ENCODE results near the gene ZFAND2A. TPM values are rescaled to one million over a fixed set of nuclear protein-coding genes. Genes with fewer than 3 reads are reported as not detected.

ZFAND2A gene
- total and polyA plus RNA-seq, 2 of the 8 experiments (the other 6 are each of a cell fraction or from before 2014, with no cell fraction given), result 16.6 to 20.3 TPM

DNA sequence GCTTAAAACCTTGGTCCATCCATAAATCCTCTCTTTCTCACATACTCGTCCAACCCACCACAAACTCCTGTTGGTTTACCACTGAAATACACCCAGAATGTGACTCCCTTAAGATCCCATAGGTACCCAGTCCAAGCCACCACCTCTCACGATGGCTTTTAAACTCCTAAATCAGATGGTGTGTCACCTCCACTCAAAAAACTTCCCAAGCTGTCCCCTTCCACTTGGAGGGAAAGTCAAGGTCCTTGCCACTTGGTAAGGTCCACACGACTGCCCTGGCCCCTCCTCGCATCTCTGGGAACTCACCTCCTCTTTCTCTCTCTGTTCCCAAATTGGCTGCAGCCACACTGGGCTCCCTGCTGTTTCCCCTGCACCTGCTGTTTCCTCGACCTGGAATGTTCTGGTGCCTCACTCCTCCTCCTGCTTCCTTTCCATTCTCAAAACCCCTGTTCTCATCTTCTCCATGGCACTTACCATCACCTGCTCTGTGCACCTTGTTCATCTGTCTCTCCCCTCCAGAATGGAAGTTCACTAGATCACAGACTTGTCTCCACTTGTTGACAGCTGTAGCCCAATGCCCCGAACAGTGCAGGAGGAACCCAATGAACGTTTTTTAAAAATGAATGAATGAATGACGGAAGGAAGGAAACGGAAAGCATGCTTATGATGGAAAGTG, 23.0 kb downstream of the ZFAND2A start:
- H3K27ac ChIP-seq (ENCODE audit: low read depth, low read length), result no peak overlapping the region
- peaks cover 0 to 6% (median 2%) of the 10 kb centered on the region in 4 experiments; a peak in 4 of 7 replicates for H3K4me1 ChIP-seq (replicated peaks in 1 of 4; ENCODE audit: control insufficient read depth in 3 of 4, insufficient read depth in 4 of 4, low read length in 3 of 4)
- H4K20me1 ChIP-seq (replicated peaks in 1 of 2; ENCODE audit: control insufficient read depth in 1 of 2, insufficient read depth in 2 of 2, low read length in 2 of 2), result peaks cover 0 to 3% of the 10 kb centered on the region in 2 experiments
- H4K5ac ChIP-seq (ENCODE audit: insufficient read length, low read depth, low read length), result no peak overlapping the region
- peaks cover 0 to 2% of the 10 kb centered on the region in 2 experiments; a peak in 1 of 4 replicates for H3K9me3 ChIP-seq (ENCODE audit: insufficient read depth in 2 of 2, low read depth in 1 of 2, low read length in 1 of 2)
- H3K4me2 ChIP-seq (ENCODE audit: insufficient read depth in 1 of 2, low read depth in 2 of 2, low read length in 2 of 2), result peak overlapping the region; percentile 63 to 92
- POLR2A ChIA-PET (ENCODE audit: partially characterized antibody), result interaction anchor here (0.6 to 2.4 kb wide), 5 partner anchors 13 to 300 kb away, joined by 3 to 15 read pairs (median 3); no protein-coding TSS in a partner anchor
- H3K56ac ChIP-seq (replicated peaks; ENCODE audit: insufficient read length, low read depth, low read length), result no peak overlapping the region
- no peak overlapping the region for H3K23ac ChIP-seq (ENCODE audit: insufficient read length)
- no peak overlapping the region for H2AFZ ChIP-seq (ENCODE audit: low read length)
- no peak overlapping the region for H2BK120ac ChIP-seq (replicated peaks; ENCODE audit: low read depth, low read length)
- H3K4me3 ChIP-seq (ENCODE audit: extremely low read depth in 1 of 4, insufficient read depth in 2 of 4, low read depth in 3 of 4, low read length in 4 of 4), result peak overlapping the region; percentile 50 to 76 (median 67); a peak in 7 of 8 replicates
- WGBS, 2 experiments (ENCODE audit: extremely low coverage in 1 of 2, insufficient coverage in 1 of 2, insufficient read length in 1 of 2, insufficient replicate concordance in 2 of 2, low coverage in 1 of 2, low lambda C conversion rate in 2 of 2, missing lambda C conversion rate in 1 of 2), result 38% methylated on average over 9 of the region's 9 CpGs; no CpG with 5 or more reads in 1 of the 2 experiments
- H3K27me3 ChIP-seq (replicated peaks in 1 of 4; ENCODE audit: control insufficient read depth in 3 of 4, extremely low read depth in 1 of 4, insufficient read depth in 3 of 4, low read length in 3 of 4), result no peaks in the 10 kb centered on the region
- no peak overlapping the region for H2BK12ac ChIP-seq (ENCODE audit: low read depth, low read length)
- H2AK5ac ChIP-seq (ENCODE audit: low read depth, low read length), result no peak overlapping the region; the same call in 1 of the 2 replicates
- H4K8ac ChIP-seq (ENCODE audit: extremely low read depth, insufficient read depth, low read length), result no peak overlapping the region
- no peak overlapping the region for H3K14ac ChIP-seq (ENCODE audit: insufficient read length)
- peaks cover 12% of the 10 kb centered on the region for H3K79me1 ChIP-seq (ENCODE audit: low read depth, low read length)
- H3K23me2 ChIP-seq (ENCODE audit: low read depth, low read length), result peaks cover 7% of the 10 kb centered on the region
- no peak overlapping the region for H4K91ac ChIP-seq (replicated peaks; ENCODE audit: insufficient read length, low read length)
- no peaks in the 10 kb centered on the region for H3K36me3 ChIP-seq (ENCODE audit: control insufficient read depth in 2 of 4, insufficient read depth in 4 of 4, low read length in 3 of 4)
- TF ChIP-seq KDM5A (IDR thresholded peaks at IDR 0.05; ENCODE audit: low read length) (no peak), POLR2A (IDR thresholded peaks at IDR 0.05; ENCODE audit: control extremely low read depth in 1 of 2, low read depth in 2 of 2, low read length in 2 of 2) (no peak), SIX5 (IDR thresholded peaks at IDR 0.05; ENCODE audit: low read depth, low read length) (no peak), SUZ12 (IDR thresholded peaks at IDR 0.05; ENCODE audit: low read length) (no peak), CHD2 (IDR thresholded peaks at IDR 0.05; ENCODE audit: low read length) (no peak), TEAD4 (IDR thresholded peaks at IDR 0.05; ENCODE audit: low read depth, low read length) (0 out of 2 replicates have a peak, but pooled peaks have one; percentile 20), BACH1 (IDR thresholded peaks at IDR 0.05; ENCODE audit: low read length) (no peak), GABPA (IDR thresholded peaks at IDR 0.05; ENCODE audit: borderline replicate concordance, insufficient read depth, low read length) (no peak), KDM1A (IDR thresholded peaks at IDR 0.05; ENCODE audit: borderline replicate concordance, low read length) (no peak), TCF12 (IDR thresholded peaks at IDR 0.05; ENCODE audit: low read depth, low read length) (0 out of 2 replicates have a peak, but pooled peaks have one; percentile 26), CEBPB (IDR thresholded peaks at IDR 0.05; ENCODE audit: low read depth, low read length) (no peak)
- TF ChIP-seq, protein P1, sequence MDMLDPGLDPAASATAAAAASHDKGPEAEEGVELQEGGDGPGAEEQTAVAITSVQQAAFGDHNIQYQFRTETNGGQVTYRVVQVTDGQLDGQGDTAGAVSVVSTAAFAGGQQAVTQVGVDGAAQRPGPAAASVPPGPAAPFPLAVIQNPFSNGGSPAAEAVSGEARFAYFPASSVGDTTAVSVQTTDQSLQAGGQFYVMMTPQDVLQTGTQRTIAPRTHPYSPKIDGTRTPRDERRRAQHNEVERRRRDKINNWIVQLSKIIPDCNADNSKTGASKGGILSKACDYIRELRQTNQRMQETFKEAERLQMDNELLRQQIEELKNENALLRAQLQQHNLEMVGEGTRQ (IDR thresholded peaks at IDR 0.05; ENCODE audit: low read length), result no peak
- CTCF ChIA-PET (ENCODE audit: partially characterized antibody), result interaction anchor here (0.6 to 5.1 kb wide), 9 partner anchors 11 to 1199 kb away, joined by 3 to 24 read pairs (median 3); no protein-coding TSS in a partner anchor
- H3K4ac ChIP-seq (replicated peaks; ENCODE audit: insufficient read length, low read depth, low read length), result no peak overlapping the region
- no peak overlapping the region for H2BK20ac ChIP-seq (ENCODE audit: low read length)
- H2BK5ac ChIP-seq (ENCODE audit: low read depth, low read length), result no peak overlapping the region
- no peak overlapping the region for H3K18ac ChIP-seq (ENCODE audit: extremely low read depth, low read length)
- peak in 1 of 2 experiments; percentile 52 for DNase-seq (ENCODE audit: low read depth in 1 of 2, low spot score in 2 of 2)
- H2BK15ac ChIP-seq (ENCODE audit: low read length), result no peak overlapping the region
- FAIRE-seq, result no peak
- H3K9ac ChIP-seq (replicated peaks in 1 of 4; ENCODE audit: extremely low read depth in 1 of 4, low read depth in 3 of 4, low read length in 3 of 4), result peak overlapping the region in 2 of 4 experiments; percentile 39 to 74; a peak in 1 of 7 replicates
- H3K79me2 ChIP-seq (ENCODE audit: control insufficient read depth in 1 of 2, insufficient read depth in 2 of 2, low read length in 2 of 2), result peaks cover 4 to 30% of the 10 kb centered on the region in 2 experiments
